ENCODE data around the gene AATF. TPM values are rescaled to one million over a fixed set of nuclear protein-coding genes. Genes with fewer than 3 reads are reported as not detected.
A peak's percentile ranks its signal among the peaks of the same experiment; 100 is the strongest.

The AATF gene
- total and polyA plus RNA-seq, 9 of the 15 experiments (the other 6 are each of a cell fraction or from before 2014, with no cell fraction given) = 34.5 to 133 (median 90.1) TPM

DNA sequence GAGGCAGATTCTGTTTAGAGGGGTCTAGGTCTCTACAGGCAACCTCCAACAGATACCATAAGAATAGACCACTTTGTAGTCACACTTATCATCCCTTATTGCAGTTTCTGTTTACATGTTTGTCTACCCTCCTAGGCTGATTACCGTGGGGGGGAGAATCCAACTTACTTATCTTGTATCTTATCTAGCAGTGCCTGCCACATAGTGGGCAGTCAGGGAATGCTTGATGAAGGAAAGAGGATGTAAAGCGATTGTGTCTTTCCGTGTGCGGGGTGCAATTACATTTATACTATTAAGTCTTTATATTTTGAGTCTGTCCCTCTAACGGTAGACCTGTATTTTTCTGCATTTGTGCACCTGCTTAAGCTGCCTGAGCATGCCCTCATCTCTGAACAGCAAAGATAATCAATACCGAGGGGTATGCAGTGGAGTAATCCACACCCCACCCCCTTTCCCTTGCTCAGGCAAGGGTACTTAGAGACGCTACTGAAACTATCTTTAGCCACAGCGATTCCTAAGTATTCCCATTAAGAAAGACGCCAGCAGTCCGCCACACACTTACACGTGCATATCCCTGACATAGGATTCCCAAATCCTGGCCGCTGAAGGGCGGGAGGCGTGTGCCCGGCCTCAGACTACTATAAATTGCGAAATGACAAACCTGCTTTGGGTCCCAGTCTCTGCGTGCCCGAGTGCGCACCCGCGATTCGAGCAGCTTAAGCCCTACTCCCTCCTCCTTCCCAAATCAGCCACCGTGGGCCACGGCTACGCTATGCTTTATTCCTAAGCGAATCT is 635 bp upstream of the AATF start (continued):
- TF ChIP-seq, protein P1, sequence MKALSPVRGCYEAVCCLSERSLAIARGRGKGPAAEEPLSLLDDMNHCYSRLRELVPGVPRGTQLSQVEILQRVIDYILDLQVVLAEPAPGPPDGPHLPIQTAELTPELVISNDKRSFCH (CRISPR knock-in tag; IDR thresholded peaks at IDR 0.05) = no peak
- TF ChIP-seq, protein P1 (tag; IDR thresholded peaks at IDR 0.05) = 0 out of 2 replicates have a peak, but pooled peaks have one; percentile 50
- TF ChIP-seq KLF10 (CRISPR knock-in tag; IDR thresholded peaks at IDR 0.05) = no peak
- 0 out of 2 replicates have a peak, but pooled peaks have one; percentile 5 for TF ChIP-seq HLTF (IDR thresholded peaks at IDR 0.05)
- TF ChIP-seq, protein P2, sequence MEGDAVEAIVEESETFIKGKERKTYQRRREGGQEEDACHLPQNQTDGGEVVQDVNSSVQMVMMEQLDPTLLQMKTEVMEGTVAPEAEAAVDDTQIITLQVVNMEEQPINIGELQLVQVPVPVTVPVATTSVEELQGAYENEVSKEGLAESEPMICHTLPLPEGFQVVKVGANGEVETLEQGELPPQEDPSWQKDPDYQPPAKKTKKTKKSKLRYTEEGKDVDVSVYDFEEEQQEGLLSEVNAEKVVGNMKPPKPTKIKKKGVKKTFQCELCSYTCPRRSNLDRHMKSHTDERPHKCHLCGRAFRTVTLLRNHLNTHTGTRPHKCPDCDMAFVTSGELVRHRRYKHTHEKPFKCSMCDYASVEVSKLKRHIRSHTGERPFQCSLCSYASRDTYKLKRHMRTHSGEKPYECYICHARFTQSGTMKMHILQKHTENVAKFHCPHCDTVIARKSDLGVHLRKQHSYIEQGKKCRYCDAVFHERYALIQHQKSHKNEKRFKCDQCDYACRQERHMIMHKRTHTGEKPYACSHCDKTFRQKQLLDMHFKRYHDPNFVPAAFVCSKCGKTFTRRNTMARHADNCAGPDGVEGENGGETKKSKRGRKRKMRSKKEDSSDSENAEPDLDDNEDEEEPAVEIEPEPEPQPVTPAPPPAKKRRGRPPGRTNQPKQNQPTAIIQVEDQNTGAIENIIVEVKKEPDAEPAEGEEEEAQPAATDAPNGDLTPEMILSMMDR (IDR thresholded peaks at IDR 0.05 in 2 of 3, conservative IDR thresholded peaks at IDR 0.05 in 1 of 3; ENCODE audit: insufficient read depth in 2 of 3, low read depth in 1 of 3, low read length in 3 of 3) = peak in 1 of 3 experiments; percentile 6; a peak in 1 of 6 replicates
- TF ChIP-seq RFX1 (IDR thresholded peaks at IDR 0.05) = no peak
- TF ChIP-seq MYC (IDR thresholded peaks at IDR 0.05; ENCODE audit: low read depth, low read length) = no peak
- no peak for TF ChIP-seq MYC (CRISPR knock-in tag; IDR thresholded peaks at IDR 0.05; ENCODE audit: borderline replicate concordance, low read depth)
- no peak; the same call in 1 of the 2 replicates for TF ChIP-seq CEBPG (CRISPR knock-in tag; IDR thresholded peaks at IDR 0.05)
- TF ChIP-seq CEBPG (tag; conservative IDR thresholded peaks at IDR 0.05 in 1 of 2, IDR thresholded peaks at IDR 0.05 in 1 of 2) = peak; percentile 68 to 85
